DMS153 treated with DMSO at 0.1 percent for 48 hours (cell line): ENCODE measurements around the gene PANK4.
"Not testable (repeated sequence)": the region's sequence is repeated elsewhere in the genome, so short reads cannot be mapped to it uniquely, and the experiment has no call there.

Source experiments
- DNase-seq: peaks from one replicate; lab custom pipeline; 2025; ENCODE audit not compliant: unreplicated experiment; lab: John Stamatoyannopoulos, UW

PANK4 gene

DNA sequence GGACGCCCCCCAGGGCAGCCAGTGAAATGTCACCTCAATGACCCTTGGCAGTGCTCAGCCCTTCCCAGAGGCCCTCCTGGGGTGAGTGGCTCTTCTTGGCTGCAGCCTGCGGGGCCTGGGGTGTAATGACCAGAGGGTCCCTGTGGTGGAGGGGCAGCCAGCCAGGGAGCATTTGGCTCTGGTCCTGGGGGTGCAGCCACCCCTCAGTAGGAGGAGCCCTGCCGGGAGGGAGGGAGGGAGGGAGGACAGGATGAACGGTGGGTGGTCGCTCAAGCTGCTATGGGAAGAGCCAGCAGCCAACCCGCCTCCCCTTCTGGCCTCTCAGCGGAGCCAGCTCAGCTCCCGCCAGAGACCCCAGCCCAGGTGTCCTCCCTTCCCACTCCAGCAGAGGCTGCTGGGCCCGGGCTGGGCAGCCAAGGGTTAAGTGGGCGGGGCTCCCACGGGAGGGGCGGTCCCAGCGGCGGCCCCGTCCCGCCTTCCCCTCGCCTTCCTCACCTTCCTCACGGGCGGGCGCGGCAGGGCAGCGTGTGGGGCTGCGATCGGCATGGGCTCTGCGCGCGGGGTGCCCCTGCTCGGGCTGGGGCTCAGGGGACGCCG lies 59.3 kb downstream of the PANK4 start:
- no peak for DNase-seq

DNA sequence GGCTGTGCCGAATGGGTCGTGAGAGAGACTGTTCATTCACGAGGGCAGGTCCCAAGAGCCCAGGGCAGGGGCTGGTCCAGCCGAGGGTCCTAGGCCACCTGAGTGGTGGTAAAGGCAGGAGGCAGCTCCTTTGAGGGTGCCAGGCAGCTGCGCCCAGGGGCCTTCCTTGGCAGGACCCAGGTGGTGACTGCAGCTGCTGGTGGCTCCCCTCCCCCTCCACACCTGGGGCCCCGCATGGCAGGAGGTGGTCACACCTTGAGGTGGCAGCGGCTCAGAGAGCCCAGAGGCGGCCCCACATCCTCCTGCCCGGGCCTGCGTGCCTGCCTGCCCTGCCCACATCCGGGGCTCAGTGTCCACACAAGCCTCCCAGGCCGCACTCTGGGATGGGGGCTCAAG lies 60.1 kb downstream of the PANK4 start:
- no peak for DNase-seq

DNA sequence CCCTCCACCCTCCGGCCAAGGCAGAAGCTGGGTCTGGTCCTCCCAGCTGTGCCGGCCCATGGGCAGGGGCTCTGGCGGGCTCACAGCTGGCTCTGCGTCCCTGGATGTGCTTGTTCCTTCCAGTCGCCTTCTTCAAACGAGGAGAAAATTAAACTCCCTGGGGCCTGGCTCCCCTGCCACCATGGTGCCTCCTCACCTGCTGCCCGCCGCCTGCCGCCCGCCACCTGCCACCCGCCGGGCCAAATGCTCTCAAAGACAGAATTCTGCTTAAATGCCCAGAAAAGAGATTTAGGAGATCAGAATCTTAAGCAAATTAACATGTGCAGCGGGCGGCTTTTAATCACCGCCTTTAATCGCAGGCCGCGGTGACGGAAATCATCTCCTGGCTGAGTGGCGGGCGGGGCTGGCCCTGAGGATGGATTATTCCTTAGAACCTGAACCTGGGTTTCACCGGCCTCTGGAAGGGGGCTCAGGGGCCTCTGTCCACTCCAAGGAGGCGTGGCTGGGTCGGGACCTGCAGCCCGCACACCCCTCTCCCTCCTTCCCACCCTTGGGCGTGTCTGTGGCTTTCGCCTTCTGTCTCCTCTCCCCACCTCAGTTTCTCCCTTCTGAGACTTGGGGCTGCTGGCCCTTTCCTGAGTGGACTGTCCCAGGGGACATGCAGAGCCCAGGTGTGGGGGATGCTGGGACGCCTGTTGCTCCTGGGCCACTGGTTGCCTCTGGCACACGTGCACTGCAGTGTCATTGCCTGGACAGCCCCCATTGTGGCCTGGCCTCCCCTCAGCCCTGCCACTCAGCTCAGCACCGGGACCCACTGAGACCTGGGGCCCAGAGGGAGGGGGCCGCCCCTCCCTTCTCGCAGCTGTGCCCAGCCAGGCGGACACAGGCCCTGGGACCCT lies 60.8 kb downstream of the PANK4 start:
- no peak for DNase-seq

GRCh38 chr1:2463396-2463795 lies 63.0 kb downstream of the PANK4 start:
- no peak for DNase-seq

DNA sequence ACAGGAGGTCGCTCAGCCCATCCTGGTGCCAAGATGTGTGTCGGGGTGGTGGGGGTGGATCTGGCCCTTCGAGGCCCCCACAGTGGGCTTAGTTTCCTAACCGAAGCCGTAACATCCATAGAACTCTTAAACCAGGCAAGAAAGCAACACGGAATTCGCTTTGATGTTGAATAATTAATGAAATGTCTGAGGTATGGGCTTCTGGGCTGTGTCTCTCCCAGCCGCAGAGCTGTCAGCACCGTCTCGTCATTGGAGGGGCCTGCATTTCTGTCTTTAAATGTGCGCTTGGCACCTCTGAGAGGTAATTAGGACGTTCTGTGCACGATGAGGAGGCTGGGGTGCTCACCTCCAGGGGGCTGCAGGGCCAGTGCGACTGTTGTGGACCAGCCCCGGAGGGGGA lies 63.6 kb downstream of the PANK4 start:
- DNase-seq: no peak

GRCh38 chr1:2460996-2461751 lies 65.2 kb downstream of the PANK4 start:
- DNase-seq: no peak

DNA sequence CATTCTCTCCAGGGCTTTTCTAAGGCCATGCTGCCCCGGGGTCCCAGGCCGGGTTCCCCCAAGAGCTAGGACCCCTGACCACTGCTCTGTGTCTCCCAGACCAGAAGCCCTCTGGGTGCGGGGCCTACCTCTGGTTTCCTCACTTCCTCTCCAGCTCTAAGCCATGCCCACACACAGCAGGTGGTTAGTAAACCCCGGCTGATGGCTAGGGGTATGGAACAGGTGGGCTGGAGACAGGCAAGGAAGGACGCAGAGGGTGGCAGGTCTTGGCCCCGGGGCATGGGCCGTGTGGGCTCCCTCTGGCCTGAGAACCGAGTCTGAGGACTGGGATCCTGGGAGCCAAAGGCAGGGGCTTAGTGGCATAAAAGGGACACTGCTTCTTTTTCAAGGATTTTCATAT lies 66.2 kb downstream of the PANK4 start:
- DNase-seq: no peak

- no peak for DNase-seq
Measured at GRCh38 chr1:2459757-2460156, 66.6 kb downstream of the PANK4 start.

- not testable (repeated sequence) for DNase-seq
Measured at GRCh38 chr1:2459102-2459753, 67.2 kb downstream of the PANK4 start.

DNA sequence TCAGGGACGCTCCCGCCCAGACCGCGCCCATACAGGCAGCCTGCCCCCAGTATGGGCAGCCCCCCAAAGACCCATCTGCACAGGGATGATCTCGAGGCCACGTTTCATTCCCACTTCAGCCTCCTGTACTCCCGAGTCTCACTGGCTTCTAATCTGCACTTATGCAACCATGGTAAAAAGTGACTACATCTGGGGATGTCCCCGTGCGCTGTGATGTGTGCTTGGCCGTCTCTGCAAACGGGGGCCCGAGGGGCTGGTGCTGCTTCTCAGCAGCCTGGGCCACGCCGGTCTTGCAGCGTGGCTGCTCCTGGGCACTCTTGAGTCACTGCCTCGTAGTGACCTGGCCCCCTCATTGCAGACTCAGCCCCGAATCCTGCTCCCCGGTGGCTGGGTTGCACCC lies 67.7 kb downstream of the PANK4 start:
- no peak for DNase-seq
